GM15510 (cell line): Measurements from ENCODE around the gene CSF2RB.

Experiments used
- POLR2A ChIP-seq: IDR thresholded peaks from 3 replicates; pipeline ENCODE4 v1.6.1; 2011; ENCODE audit warnings: borderline replicate concordance; ENCODE audit not compliant: insufficient read length; ENCODE audit errors: extremely low read depth

Gene CSF2RB

DNA sequence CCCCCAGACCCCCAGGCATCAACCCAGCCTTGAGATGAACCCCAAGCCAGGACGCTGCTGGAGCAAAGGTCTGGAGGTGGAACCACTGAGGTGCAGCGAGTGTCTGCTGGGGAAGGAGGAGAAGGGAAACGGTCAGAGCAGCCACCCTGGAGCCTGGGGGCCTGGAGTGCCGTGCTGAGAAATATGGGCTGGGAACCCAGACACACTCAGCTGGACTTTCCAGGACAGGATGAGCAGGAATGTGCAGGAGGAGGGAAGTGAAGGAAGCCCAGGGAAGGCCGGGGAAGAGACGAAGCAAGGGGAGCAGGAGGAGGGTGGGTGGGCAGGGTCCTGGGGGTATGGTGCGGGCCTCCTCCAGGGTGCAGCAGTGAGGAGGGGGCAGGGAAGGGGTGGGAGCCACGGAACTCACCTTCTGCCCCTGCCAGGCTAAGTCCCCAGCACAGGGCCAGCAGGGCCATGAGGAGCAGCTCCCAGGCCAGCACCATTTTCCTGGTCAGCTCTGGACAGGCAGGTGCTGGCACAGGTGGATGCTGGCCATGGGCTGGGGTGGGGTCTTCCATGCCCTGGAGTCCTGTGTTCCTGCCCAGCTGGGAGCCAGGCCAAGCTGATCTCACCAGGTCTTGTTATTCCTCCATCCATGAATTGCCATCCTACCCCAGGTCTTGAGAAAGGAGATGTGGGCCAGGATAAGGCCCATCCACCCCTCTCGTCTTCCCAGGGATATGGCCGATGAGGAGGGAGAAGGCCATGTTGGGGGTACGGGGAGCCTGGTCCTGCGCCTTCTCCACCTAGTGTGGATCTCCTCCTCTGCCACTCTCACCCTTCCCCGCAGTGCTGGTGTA is 40.0 kb downstream of the CSF2RB start:
- no peak for TF ChIP-seq POLR2A

DNA sequence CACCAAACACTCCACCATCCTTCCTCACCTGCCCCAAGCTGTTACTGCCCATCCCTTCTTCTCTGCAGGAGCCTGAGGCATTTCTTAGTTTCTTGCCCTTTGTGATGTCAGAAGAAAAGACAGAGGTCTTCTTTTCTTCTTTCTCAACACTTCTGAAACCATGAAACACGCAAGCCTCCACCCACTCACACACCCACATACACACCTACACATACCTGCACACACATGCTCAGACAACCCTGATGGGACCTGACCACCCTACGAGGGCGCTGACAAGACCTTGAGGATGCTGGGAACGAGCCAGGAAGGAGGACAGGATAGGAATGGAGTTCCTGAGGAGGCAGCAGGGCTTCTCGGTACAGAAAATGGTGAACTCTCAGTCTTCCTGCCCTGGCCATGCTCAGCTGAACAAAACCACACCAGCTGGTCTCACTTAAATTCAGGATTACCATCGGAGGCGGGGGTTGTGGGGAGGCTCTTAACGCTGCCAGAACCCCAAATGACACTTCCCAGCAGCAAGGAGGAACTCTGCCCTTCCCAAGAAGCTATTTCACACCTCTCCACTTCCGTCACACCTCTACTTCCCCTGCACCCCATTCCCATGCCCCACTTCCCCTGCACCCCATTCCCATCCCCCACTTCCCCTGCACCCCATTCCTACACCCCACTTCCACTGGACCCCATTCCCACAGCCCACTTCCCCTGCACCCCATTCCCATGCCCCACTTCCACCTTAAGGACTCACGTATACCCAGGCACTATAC is 41.0 kb downstream of the CSF2RB start:
- TF ChIP-seq POLR2A, result no peak

DNA sequence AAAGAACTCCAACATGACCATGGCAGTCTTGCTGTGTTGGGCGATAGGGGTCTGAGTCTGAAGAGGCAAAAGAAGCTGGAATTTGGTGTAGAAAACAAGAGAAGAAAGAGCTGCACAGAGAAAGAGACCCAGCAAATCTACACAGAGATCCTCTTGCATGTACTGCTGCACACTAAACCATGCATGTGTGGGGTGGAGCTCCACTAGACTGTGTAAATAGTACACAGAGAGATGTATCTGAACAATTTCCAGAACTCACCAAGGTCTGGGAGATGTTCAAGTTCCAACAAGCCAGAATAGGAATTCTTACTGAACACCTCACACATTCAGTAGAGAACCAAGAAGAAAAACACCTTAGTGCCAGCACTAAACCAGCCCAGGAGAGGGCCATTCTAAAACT is 42.3 kb downstream of the CSF2RB start:
- no peak for TF ChIP-seq POLR2A

DNA sequence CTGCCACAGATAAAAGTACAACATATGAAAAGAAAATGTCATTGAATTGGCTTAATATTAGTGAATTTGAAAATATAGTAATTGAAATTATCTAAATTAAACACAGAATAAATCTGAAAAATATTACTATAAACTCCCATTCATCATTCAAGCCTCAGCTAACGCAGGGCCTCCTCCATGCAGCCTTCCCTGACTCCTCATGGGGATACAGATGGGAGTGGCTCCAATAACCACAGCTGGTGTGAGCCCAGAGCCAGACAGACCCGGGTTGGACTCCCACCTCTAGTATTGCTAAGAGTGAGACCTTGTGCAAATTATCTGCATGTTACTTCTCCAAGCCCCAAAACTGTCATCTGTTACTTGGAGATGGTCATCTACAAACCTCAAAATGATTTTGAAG is 44.9 kb downstream of the CSF2RB start:
- no peak for TF ChIP-seq POLR2A

DNA sequence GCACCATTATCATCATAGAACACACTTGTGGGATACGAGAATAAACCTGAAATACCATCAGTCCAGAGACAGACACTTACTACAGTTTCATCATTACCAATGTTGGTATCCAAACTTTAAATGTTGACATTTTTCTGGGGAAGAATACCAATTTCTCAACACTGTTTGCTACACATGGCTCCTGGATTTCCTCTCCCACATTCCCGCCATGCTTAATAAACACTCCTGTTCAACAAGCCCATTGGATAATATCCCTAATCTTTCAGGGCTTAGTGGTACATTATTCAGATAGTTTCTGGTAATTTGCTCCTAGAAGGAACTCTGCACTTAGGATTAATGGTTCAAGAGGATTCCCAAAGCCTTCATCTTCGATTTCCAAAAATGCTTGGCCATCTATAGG is 48.2 kb downstream of the CSF2RB start:
- no peak for TF ChIP-seq POLR2A

DNA sequence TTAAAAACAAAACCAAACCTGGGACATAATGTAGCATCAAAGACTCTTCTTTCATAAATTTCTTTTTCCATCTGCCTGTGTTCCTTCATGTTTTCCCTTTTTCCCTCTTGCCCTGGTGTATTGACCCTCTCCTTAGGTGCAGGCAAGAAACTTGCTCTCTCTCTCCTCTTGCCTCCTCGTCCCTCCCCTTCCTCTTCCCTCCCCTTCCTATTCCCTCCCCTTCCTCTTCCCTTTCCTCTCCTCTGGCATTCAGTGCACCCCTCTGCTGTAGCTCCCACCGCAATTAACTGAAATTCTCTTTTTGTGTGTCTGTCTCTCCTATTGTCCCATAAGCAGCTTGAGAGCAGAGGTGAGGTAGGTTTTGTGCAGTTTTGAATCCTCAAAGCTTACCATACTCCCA is 49.9 kb downstream of the CSF2RB start:
- no peak for TF ChIP-seq POLR2A

DNA sequence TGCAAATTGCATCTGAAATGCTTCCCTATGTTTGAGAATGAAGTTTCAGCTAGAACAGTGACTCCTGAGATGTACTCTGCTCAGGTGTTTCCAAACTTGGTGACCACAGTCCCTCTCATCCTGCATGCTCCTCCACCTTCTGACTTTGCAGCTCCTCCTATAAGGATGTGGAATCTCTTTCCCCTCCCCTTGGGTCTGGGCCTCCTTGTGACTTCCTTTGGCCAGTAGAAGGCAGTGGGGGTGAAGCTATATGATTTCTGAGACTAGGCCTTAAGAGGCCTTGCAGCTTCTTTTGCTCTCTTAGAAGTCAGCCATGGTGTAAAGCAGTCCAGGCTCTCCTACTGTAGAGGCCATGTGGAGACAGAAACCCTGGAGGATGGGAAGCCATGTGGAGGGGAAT is 50.7 kb downstream of the CSF2RB start:
- no peak for TF ChIP-seq POLR2A

DNA sequence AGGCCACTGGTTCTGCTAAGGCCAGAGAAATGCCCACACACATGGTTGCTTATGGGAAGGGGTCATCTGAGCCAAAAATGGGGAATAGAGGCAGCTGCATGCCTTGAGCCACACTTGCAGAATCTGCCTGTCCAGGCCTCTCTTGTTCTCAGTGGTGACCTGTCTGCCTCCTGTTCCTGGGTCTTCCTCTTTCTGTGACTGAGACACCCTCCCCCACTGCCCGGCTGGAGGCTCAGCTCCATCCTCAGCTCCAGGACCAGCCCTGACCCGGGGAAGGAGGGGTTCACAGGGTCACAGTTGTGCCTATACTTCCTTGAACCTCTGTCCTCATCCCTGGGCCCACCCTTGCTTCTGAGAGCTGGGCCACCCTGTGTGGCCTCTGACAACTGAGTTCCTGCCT is 52.3 kb downstream of the CSF2RB start:
- no peak for TF ChIP-seq POLR2A

DNA sequence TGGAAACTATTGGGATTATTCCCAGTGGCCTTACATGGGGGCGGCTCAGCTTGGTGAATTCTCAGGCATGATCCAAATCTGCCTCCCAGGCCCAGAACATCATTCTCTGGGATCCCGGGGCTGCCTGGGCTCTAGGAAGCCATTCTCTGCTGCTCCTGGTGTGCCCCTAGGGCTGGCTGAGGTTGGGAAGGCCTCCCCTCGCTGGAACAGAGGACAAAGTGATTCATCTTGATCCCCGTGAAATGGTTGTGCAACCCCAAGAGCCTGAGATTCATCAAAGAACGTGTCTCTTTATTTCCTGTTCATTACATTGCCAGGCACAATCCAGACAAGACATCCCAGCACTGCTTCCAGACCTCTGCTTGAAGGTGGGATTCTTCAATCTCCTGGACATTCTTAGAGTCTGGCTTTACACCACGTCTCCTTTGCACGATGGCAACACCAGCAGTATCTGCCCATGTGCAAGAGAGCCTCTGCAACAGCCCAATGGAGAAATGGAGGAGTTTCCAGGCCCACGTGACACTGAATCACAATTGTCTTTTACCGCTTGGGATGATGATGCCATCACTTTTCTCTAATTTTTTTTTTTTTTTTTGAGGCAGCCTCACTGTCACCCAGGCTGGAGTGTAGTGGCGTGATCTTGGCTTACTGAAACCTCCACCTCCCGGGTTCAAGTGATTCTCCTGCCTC is 53.6 kb downstream of the CSF2RB start:
- TF ChIP-seq POLR2A, result no peak

DNA sequence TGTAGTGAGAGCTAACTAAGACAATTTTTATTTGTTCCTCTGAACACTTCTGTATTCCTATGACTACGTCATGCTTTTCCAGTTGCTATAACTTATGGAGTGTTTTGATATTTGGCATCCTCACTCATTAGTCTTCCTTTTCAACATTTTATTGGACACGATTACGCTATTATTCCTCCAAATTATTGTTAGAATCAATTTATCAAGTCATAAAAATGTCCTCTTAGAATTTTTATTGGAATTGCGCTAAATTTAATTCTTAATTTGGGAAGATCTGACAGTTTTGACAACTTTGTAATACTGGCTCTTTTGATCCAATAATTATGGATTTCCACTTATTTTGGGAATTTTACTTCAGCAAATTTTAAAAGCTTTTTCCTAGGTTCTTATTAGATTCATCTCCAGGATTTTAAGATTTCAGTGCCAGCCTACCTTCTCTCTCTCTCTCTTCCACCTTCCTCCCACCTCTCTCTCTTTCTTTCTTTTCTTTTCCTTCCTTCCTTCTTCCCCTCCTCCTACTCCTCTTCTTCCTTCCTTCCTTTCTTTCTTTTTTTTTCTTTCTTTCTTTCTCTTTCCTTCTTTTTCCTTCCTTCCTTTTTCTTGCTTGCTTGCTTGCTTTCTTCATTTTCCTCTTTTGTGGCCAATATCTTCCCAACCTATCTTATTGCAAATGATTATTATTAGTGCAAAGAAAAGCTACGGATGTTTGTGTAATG is 55.0 kb downstream of the CSF2RB start:
- TF ChIP-seq POLR2A, result no peak

DNA sequence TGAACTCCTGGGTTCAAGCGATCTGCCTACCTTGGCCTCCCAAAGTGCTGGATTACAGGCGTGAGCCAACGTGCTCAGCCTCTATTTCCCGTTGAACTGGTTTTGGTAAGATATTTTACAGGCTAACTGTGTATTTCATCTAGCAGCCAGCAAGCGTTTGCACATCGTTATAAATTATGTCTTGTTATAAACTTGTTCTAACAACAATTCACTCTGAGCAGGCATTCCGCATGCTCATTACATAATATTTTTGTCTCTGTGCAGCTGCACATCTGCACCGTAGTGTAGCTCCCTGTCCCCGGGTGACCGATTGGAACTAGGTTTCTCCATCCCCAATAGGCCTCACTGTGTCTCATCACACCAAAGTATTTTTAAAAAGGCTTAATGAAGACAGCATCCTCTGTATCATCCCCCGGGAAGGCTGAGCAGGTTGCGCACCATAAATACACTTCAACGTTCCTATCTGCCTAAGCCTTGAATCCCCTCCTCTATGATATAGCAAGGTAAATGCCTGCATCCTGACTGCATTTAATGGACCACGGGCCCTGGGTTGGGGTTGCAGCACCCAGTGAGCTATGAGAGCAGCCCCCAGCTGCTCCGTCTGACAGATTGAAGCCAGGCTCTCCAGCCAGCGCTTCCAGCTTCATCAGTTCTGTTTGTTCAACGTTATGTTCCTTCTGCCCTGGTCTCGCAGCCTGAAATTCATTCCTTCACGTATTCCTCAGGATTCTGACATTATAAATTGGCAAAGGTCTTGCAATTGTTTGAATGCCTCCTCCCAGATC is 58.1 kb downstream of the CSF2RB start:
- TF ChIP-seq POLR2A, result no peak

DNA sequence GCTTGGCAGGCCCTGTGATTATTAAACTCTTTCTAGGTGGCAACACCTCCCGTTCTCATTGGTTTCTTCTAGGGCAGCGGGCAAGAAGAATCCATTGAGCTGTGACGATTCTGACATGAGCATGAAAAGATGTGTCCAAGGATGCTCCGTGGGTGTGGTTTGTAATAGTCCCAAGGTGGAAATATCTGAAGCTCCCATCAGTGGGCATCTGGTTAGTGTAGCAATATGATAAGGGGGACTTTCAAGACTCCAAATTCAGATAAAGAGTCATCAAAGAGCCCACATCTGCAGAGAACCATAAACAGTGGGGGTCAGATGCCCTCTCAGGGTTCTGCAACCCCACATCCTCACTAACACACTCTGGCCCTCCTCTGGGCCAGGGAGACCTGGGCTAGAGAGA is 63.2 kb downstream of the CSF2RB start:
- no peak for TF ChIP-seq POLR2A

DNA sequence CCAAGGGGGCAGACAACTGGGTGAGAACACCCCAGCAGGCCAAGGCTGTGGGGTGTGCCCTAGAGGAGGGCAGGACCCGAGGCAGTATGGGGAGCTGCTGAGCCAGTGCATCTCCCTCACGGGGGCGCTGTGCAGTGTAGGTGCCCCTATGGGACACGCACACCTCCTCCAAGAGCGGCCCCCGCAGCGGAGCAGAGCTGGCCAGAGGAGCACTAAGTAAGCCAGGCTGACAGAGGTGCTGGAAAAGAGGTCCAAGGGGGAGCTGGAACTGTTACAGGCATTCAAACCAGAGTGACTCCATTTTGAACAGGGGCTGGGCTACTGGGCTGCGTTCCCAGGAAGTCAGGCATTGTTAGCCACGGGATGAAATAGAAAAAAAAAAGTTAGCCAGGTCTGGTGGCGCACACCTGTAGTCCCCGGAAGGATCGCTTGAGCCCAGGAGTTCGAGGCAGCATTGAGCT is 64.0 kb downstream of the CSF2RB start:
- TF ChIP-seq POLR2A, result no peak

DNA sequence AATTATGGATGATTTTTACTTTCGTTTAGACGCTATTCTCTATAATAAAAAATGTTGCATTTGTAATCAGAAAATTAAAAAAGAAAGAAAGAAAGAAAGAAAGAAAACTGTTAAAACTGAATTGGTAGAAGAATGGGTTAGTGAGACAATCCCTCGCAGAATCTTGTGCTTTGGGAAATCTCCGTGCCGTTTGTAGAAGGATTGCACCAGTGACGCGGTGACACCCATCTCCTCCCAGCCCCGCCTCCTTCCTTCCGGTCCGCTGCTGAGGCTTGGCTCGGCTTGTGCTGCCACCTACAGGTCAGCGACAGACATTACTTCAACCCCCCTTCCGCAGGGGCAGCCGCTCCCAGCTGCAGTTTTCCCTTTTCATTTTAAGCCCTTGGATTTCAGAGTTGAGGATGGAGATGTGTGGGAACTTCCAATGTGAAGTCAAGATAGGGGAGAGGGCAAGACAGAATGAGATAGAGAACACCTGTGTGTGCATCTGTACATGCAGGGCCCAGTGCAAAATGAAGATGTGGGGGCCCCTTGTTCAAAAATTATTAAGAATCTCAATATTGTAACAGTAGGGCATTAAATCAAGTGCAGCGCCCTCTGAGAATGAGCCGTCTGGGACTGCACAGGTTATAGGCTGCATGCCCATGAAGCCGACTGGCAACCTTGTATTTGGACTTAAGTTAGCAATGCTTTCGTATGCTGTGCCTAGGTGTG is 64.7 kb downstream of the CSF2RB start:
- peak; percentile 24 for TF ChIP-seq POLR2A
